HG03442 (cell line): ENCODE measurements around the gene TBL1X.

Experiments used
- ATAC-seq: cut with Tn5 transposase; IDR thresholded peaks from one replicate; pipeline ENCODE4 v1.9.1; 2021; ENCODE audit warnings: mild to moderate bottlenecking, moderate library complexity; ENCODE audit not compliant: unreplicated experiment

TBL1X gene

GRCh38 chrX:9786798-9787635 is 322.2 kb downstream of the TBL1X start:
- ATAC-seq = no peak

DNA sequence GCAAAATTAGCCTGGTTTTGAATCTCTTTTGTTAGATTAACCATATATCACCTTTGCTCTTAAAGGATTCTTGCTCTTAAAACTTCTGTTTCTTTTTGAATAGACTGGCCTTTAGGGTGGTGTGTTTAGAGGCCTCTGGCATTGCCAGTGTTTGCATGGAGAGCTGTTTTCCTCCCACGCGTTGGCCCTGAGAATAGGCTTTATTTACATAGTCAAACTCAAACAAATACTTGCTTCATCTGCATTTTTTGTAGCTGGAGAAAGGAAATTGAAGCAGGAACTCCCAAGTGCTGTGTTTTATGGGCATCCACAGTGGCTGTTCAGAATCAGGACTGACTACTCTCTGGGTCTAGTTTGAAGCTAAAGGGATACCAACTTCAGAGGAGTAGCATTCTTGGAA is 324.1 kb downstream of the TBL1X start:
- ATAC-seq = no peak

DNA sequence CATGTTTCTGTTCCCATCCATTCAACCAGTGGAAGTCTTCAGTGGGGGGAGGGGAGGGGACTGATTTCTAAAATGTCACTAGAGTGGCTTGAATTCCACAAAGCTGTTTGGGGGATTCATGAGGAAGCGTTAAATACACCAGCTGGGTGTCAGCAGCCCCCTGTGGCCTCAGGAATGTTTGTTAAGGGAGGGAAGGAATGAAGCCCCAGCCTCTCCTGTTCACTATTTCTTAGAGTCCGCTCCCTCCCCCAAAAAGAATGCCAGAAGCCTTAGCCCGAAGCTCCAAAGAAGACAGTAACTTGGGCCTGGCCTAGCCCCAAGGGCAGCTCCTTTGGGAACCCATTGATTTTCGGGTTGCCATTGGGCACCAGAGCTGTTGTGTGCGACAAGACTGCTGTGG is 324.7 kb downstream of the TBL1X start:
- no peak for ATAC-seq
